ENCODE measurements around the gene CARTPT. TPM values are rescaled to one million over a fixed set of nuclear protein-coding genes. Genes with fewer than 3 reads are reported as not detected.

The CARTPT gene
- total and polyA plus RNA-seq, 2 donors (not counting 3 experiments of a cell fraction or from before 2014, with no cell fraction given), result not detected

GRCh38 chr5:71747182-71747581 lies 28.1 kb downstream of the CARTPT start:
- CTCF ChIA-PET, result interaction anchor here (2.2 kb wide), 1 partner anchor 10 kb away, joined by 9 read pairs; no protein-coding TSS in a partner anchor
- peaks cover 2 to 3% of the 10 kb centered on the region in 2 experiments for H3K27me3 ChIP-seq (ENCODE audit: control insufficient read depth in 2 of 2, insufficient read depth in 2 of 2, low read length in 2 of 2)
- FAIRE-seq (no peak), DNase-seq (ENCODE audit: low read depth, low spot score) (no peak)
- no peaks in the 10 kb centered on the region for H3K4me1 ChIP-seq (ENCODE audit: control insufficient read depth, extremely low read depth, insufficient read depth, low read length)
- no peaks in the 10 kb centered on the region for H4K20me1 ChIP-seq (replicated peaks; ENCODE audit: control insufficient read depth, extremely low read depth, insufficient read depth, low read length)
- POLR2A ChIA-PET, result no interaction called here
- H2AFZ ChIP-seq (ENCODE audit: low read depth, low read length), result no peak overlapping the region
- H3K9me3 ChIP-seq (replicated peaks; ENCODE audit: control insufficient read depth, insufficient read depth, low read length), result no peaks in the 10 kb centered on the region
- intact Hi-C loops (cut with micrococcal nuclease) (no loop called here), dilution Hi-C loops (cut with MboI; ENCODE audit: extremely low pct_ligation_motif_present, low sequenced_read_pairs) (no loop called here)
- H3K9me1 ChIP-seq (replicated peaks; ENCODE audit: control insufficient read depth, extremely low read depth, insufficient read depth, low read length), result no peaks in the 10 kb centered on the region
- no peak overlapping the region for H3K9ac ChIP-seq (replicated peaks; ENCODE audit: extremely low read depth, insufficient read depth, low read length)
- BruUV-seq (replicated peaks), result no TSS peak
- H3K27ac ChIP-seq (ENCODE audit: insufficient read depth, low read depth, low read length), result no peak overlapping the region
- TF ChIP-seq MYC (IDR thresholded peaks at IDR 0.05; ENCODE audit: low read depth, low read length), result no peak
- TF ChIP-seq JUN (IDR thresholded peaks at IDR 0.05; ENCODE audit: borderline replicate concordance, insufficient read depth, insufficient read length, low read depth), result no peak
- no peak for TF ChIP-seq MAX (IDR thresholded peaks at IDR 0.05; ENCODE audit: insufficient read depth, insufficient read length)
- no peak for TF ChIP-seq POLR2AphosphoS5 (IDR thresholded peaks at IDR 0.05; ENCODE audit: insufficient read depth, low read depth, low read length)
- no peak for TF ChIP-seq GATA2 (IDR thresholded peaks at IDR 0.05; ENCODE audit: insufficient read depth, insufficient read length, low read depth, low read length)
- no peak for TF ChIP-seq POLR2A (IDR thresholded peaks at IDR 0.05; ENCODE audit: low read depth, low read length)
- no peaks in the 10 kb centered on the region for H3K36me3 ChIP-seq (ENCODE audit: control insufficient read depth in 2 of 2, extremely low read depth in 1 of 2, insufficient read depth in 2 of 2, low read length in 2 of 2)
- H3K4me2 ChIP-seq (ENCODE audit: insufficient read depth, low read length), result no peak overlapping the region
- H3K79me2 ChIP-seq (ENCODE audit: control insufficient read depth, insufficient read depth, low read length), result no peaks in the 10 kb centered on the region
- no peak overlapping the region for H3K4me3 ChIP-seq (replicated peaks in 1 of 3; ENCODE audit: insufficient read depth in 1 of 3, low read depth in 1 of 3, low read length in 3 of 3)

GRCh38 chr5:71748360-71748759 lies 29.3 kb downstream of the CARTPT start:
- Histone ChIP-seq H3K9me3 (replicated peaks; ENCODE audit: control insufficient read depth, insufficient read depth, low read length) (no peaks in the 10 kb centered on the region), H3K4me1 (ENCODE audit: control insufficient read depth, extremely low read depth, insufficient read depth, low read length) (no peaks in the 10 kb centered on the region), H3K4me2 (ENCODE audit: insufficient read depth, low read length) (no peak overlapping the region), H3K4me3 (replicated peaks in 1 of 3; ENCODE audit: insufficient read depth in 1 of 3, low read depth in 1 of 3, low read length in 3 of 3) (no peak overlapping the region), H3K9ac (replicated peaks; ENCODE audit: extremely low read depth, insufficient read depth, low read length) (no peak overlapping the region), H3K27ac (ENCODE audit: insufficient read depth, low read depth, low read length) (no peak overlapping the region), H3K27me3 (ENCODE audit: control insufficient read depth in 2 of 2, insufficient read depth in 2 of 2, low read length in 2 of 2) (peaks cover 0 to 2% of the 10 kb centered on the region in 2 experiments), H2AFZ (ENCODE audit: low read depth, low read length) (no peak overlapping the region), H3K79me2 (ENCODE audit: control insufficient read depth, insufficient read depth, low read length) (no peaks in the 10 kb centered on the region), H4K20me1 (replicated peaks; ENCODE audit: control insufficient read depth, extremely low read depth, insufficient read depth, low read length) (no peaks in the 10 kb centered on the region), H3K9me1 (replicated peaks; ENCODE audit: control insufficient read depth, extremely low read depth, insufficient read depth, low read length) (no peaks in the 10 kb centered on the region), H3K36me3 (ENCODE audit: control insufficient read depth in 2 of 2, extremely low read depth in 1 of 2, insufficient read depth in 2 of 2, low read length in 2 of 2) (no peaks in the 10 kb centered on the region)
- DNase-seq (ENCODE audit: low read depth, low spot score), result no peak
- no TSS peak for BruUV-seq (replicated peaks)
- intact Hi-C loops (cut with micrococcal nuclease), result no loop called here
- POLR2A ChIA-PET, result no interaction called here
- CTCF ChIA-PET, result interaction anchor here (0.9 to 2.2 kb wide), 2 partner anchors 9 to 21 kb away, joined by 3 to 9 read pairs; no protein-coding TSS in a partner anchor
- FAIRE-seq, result no peak
- no peak for TF ChIP-seq MYC (IDR thresholded peaks at IDR 0.05; ENCODE audit: low read depth, low read length)
- TF ChIP-seq MAX (IDR thresholded peaks at IDR 0.05; ENCODE audit: insufficient read depth, insufficient read length), result no peak
- no peak for TF ChIP-seq EZH2 (IDR thresholded peaks at IDR 0.05; ENCODE audit: borderline replicate concordance, low read depth, low read length, severe bottlenecking)
- TF ChIP-seq FOS (IDR thresholded peaks at IDR 0.05; ENCODE audit: borderline replicate concordance, insufficient read depth, low read length), result no peak
- no peak for TF ChIP-seq POLR2AphosphoS5 (IDR thresholded peaks at IDR 0.05; ENCODE audit: insufficient read depth, low read depth, low read length)
- TF ChIP-seq CTCF (IDR thresholded peaks at IDR 0.05; ENCODE audit: extremely low read depth in 1 of 2, insufficient read depth in 1 of 2, low read depth in 1 of 2, low read length in 2 of 2), result no peak
- no peak for TF ChIP-seq JUN (IDR thresholded peaks at IDR 0.05; ENCODE audit: borderline replicate concordance, insufficient read depth, insufficient read length, low read depth)
- no peak for TF ChIP-seq POLR2A (IDR thresholded peaks at IDR 0.05; ENCODE audit: low read depth, low read length)
- no peak for TF ChIP-seq GATA2 (IDR thresholded peaks at IDR 0.05; ENCODE audit: insufficient read depth, insufficient read length, low read depth, low read length)
- dilution Hi-C loops (cut with MboI; ENCODE audit: extremely low pct_ligation_motif_present, low sequenced_read_pairs), result no loop called here
